ENCODE results near the gene ARHGAP8. TPM values are rescaled to one million over a fixed set of nuclear protein-coding genes. Genes with fewer than 3 reads are reported as not detected.
"Not testable (repeated sequence)": the region's sequence is repeated elsewhere in the genome, so short reads cannot be mapped to it uniquely, and the experiment has no call there.

ARHGAP8 gene
- total RNA-seq, 2 experiments from 2014 or later, result not detected

GRCh38 chr22:44745853-44746789, 6.3 kb upstream of the ARHGAP8 start:
- CTCF ChIA-PET (ENCODE audit: unreplicated experiment), result no interaction called here

GRCh38 chr22:44747784-44748127, 4.6 kb upstream of the ARHGAP8 start:
- H3K36me3 ChIP-seq (ENCODE audit: insufficient read depth, low read length); H3K79me2 ChIP-seq (ENCODE audit: insufficient read depth, low read depth, low read length); H4K20me1 ChIP-seq (ENCODE audit: insufficient read depth, low read length); H2AFZ ChIP-seq (ENCODE audit: low read length); H3K4me3 ChIP-seq (ENCODE audit: low read depth, low read length, poor library complexity, severe bottlenecking); H3K4me1 ChIP-seq (ENCODE audit: insufficient read depth, low read length, poor library complexity, severe bottlenecking); H3K4me2 ChIP-seq (ENCODE audit: low read length); BruUV-seq (replicated peaks); H3K9me3 ChIP-seq (ENCODE audit: low read length); intact Hi-C loops (cut with micrococcal nuclease; ENCODE audit: unreplicated experiment); CTCF ChIA-PET (ENCODE audit: unreplicated experiment); POLR2A ChIA-PET; H3K9me2 ChIP-seq (ENCODE audit: insufficient read depth, low read length); DNase-seq (ENCODE audit: low spot score); H3K27ac ChIP-seq (ENCODE audit: low read depth, low read length, poor library complexity, severe bottlenecking): not testable (repeated sequence)

More at GRCh38 chr22:44745853-44746789, 6.3 kb upstream of the ARHGAP8 start:
- no peaks in the 10 kb centered on the region for H3K36me3 ChIP-seq (ENCODE audit: insufficient read depth, low read length)
- DNase-seq (ENCODE audit: low spot score), result no peak
- POLR2A ChIA-PET, result no interaction called here
- intact Hi-C loops (cut with micrococcal nuclease; ENCODE audit: unreplicated experiment), result no loop called here
- no peaks in the 10 kb centered on the region for H3K9me2 ChIP-seq (ENCODE audit: insufficient read depth, low read length)
- no peak overlapping the region for H3K4me3 ChIP-seq (ENCODE audit: low read depth, low read length, poor library complexity, severe bottlenecking)
- no peak overlapping the region for H3K4me2 ChIP-seq (ENCODE audit: low read length)
- no peaks in the 10 kb centered on the region for H4K20me1 ChIP-seq (ENCODE audit: insufficient read depth, low read length)
- no peak overlapping the region for H3K27ac ChIP-seq (ENCODE audit: low read depth, low read length, poor library complexity, severe bottlenecking)
- H3K79me2 ChIP-seq (ENCODE audit: insufficient read depth, low read depth, low read length), result no peaks in the 10 kb centered on the region
- no peaks in the 10 kb centered on the region for H3K9me3 ChIP-seq (ENCODE audit: low read length)
- TF ChIP-seq EZH2phosphoT487 (IDR thresholded peaks at IDR 0.05; ENCODE audit: borderline replicate concordance, low read depth, low read length), result no peak
- TF ChIP-seq CTCF (conservative IDR thresholded peaks at IDR 0.05; ENCODE audit: low read length), result no peak
- no peak overlapping the region for H2AFZ ChIP-seq (ENCODE audit: low read length)
- BruUV-seq (replicated peaks), result no TSS peak
- H3K4me1 ChIP-seq (ENCODE audit: insufficient read depth, low read length, poor library complexity, severe bottlenecking), result no peaks in the 10 kb centered on the region

GRCh38 chr22:44748524-44748923, 3.9 kb upstream of the ARHGAP8 start:
- no peaks in the 10 kb centered on the region for H3K36me3 ChIP-seq (ENCODE audit: insufficient read depth, low read length)
- no peak overlapping the region for H2AFZ ChIP-seq (ENCODE audit: low read length)
- H3K4me3 ChIP-seq (ENCODE audit: low read depth, low read length, poor library complexity, severe bottlenecking), result no peak overlapping the region
- H4K20me1 ChIP-seq (ENCODE audit: insufficient read depth, low read length), result no peaks in the 10 kb centered on the region
- CTCF ChIA-PET (ENCODE audit: unreplicated experiment), result no interaction called here
- POLR2A ChIA-PET, result no interaction called here
- TF ChIP-seq CTCF (conservative IDR thresholded peaks at IDR 0.05; ENCODE audit: low read length) (no peak), EZH2phosphoT487 (IDR thresholded peaks at IDR 0.05; ENCODE audit: borderline replicate concordance, low read depth, low read length) (no peak)
- no peaks in the 10 kb centered on the region for H3K4me1 ChIP-seq (ENCODE audit: insufficient read depth, low read length, poor library complexity, severe bottlenecking)
- H3K9me3 ChIP-seq (ENCODE audit: low read length), result no peaks in the 10 kb centered on the region
- H3K79me2 ChIP-seq (ENCODE audit: insufficient read depth, low read depth, low read length), result no peaks in the 10 kb centered on the region
- intact Hi-C loops (cut with micrococcal nuclease; ENCODE audit: unreplicated experiment), result no loop called here
- H3K27ac ChIP-seq (ENCODE audit: low read depth, low read length, poor library complexity, severe bottlenecking), result no peak overlapping the region
- no peaks in the 10 kb centered on the region for H3K9me2 ChIP-seq (ENCODE audit: insufficient read depth, low read length)
- no peak overlapping the region for H3K4me2 ChIP-seq (ENCODE audit: low read length)
- no peak for DNase-seq (ENCODE audit: low spot score)
- BruUV-seq (replicated peaks), result no TSS peak
